Endothelial cell of umbilical vein (primary cell): Measurements from ENCODE around the gene SLC6A19. TPM values are rescaled to one million over a fixed set of nuclear protein-coding genes. Genes with fewer than 3 reads are reported as not detected.

Experiments used
- BruUV-seq: library from RNA; stranded (reverse); fragments of 400-500 nt; replicated peaks from 2 replicates; lab custom pipeline; 2021; lab: Mats Ljungman, UMichigan
- CTCF ChIA-PET: fragments of 300-600, 350-600 bp; sonication (Branson Sonifier 250); formaldehyde crosslinking; loops from one replicate; lab custom pipeline; 2021; ENCODE audit warnings: antibody characterized with exemption, inconsistent platforms; lab: Charles Lee
- POLR2A ChIA-PET: fragments of 300-600, 350-600 bp; sonication (Branson Sonifier 250); formaldehyde crosslinking; loops from one replicate; lab custom pipeline; 2021; ENCODE audit warnings: antibody characterized with exemption, inconsistent platforms; lab: Charles Lee
- DNase-seq: peaks from one replicate; pipeline ENCODE4 v3.0.0-alpha.2; 2011; ENCODE audit warnings: low read depth, low spot score
- FAIRE-seq: peaks from 2 replicates; lab custom pipeline; 2011; peaks lifted over from hg19 to GRCh38; lab: Jason Lieb, UNC
- H2AFZ ChIP-seq: 2 replicates; pipeline ENCODE4 v1.6.0; 2012; ENCODE audit warnings: low read depth, low read length, control low read depth, inconsistent platforms
- H3K27ac ChIP-seq: 2 replicates; pipeline ENCODE4 v1.5.1; 2011; ENCODE audit warnings: low read depth, mild to moderate bottlenecking, control low read depth, low read length, moderate library complexity; ENCODE audit not compliant: insufficient read depth
- H3K27me3 ChIP-seq, 2 experiments: 2 replicates each; pipeline versions ENCODE4 v1.6.0 to v1.6.1; 2011; ENCODE audit warnings: low read length in 2 of 2, mixed read lengths in 1 of 2; ENCODE audit not compliant: control insufficient read depth in 2 of 2, insufficient read depth in 2 of 2
- H3K36me3 ChIP-seq, 2 experiments: 2 replicates in 1 of 2; 3 replicates in 1 of 2; pipeline ENCODE4 v1.5.1; 2011; ENCODE audit warnings: low read length in 2 of 2, mild to moderate bottlenecking in 1 of 2, moderate library complexity in 1 of 2; ENCODE audit not compliant: control insufficient read depth in 2 of 2, insufficient read depth in 2 of 2; ENCODE audit errors: extremely low read depth in 1 of 2
- H3K4me1 ChIP-seq: 3 replicates; pipeline ENCODE4 v1.5.1; 2011; ENCODE audit warnings: mild to moderate bottlenecking, low read length; ENCODE audit not compliant: control insufficient read depth, insufficient read depth; ENCODE audit errors: extremely low read depth
- H3K4me2 ChIP-seq: 2 replicates; pipeline ENCODE4 v1.6.1; 2011; ENCODE audit warnings: low read length, control low read depth, mixed read lengths; ENCODE audit not compliant: insufficient read depth
- H3K4me3 ChIP-seq, 3 experiments: fragments of 200-600 bp in 1 of 3; sonication (generic), shearing (Covaris generic) in 1 of 3; replicated peaks in 1 of 3; 2 replicates each; pipeline ENCODE4 v1.5.1; 2011 to 2016; ENCODE audit warnings: control low read depth in 3 of 3, low read length in 3 of 3, mild to moderate bottlenecking in 2 of 3, inconsistent platforms in 1 of 3, low read depth in 1 of 3, moderate library complexity in 1 of 3; ENCODE audit not compliant: insufficient read depth in 1 of 3
- H3K79me2 ChIP-seq: 2 replicates; pipeline ENCODE4 v1.6.0; 2012; ENCODE audit warnings: low read length, inconsistent platforms; ENCODE audit not compliant: control insufficient read depth, insufficient read depth
- H3K9ac ChIP-seq: replicated peaks from 2 replicates; pipeline ENCODE3; 2011; ENCODE audit warnings: low read length, control low read depth; ENCODE audit not compliant: insufficient read depth; ENCODE audit errors: extremely low read depth
- H3K9me1 ChIP-seq: replicated peaks from 3 replicates; pipeline ENCODE4 v1.6.0; 2011; ENCODE audit warnings: mild to moderate bottlenecking, low read length; ENCODE audit not compliant: control insufficient read depth, insufficient read depth; ENCODE audit errors: extremely low read depth
- H3K9me3 ChIP-seq: replicated peaks from 2 replicates; pipeline ENCODE4 v1.5.1; 2012; ENCODE audit warnings: low read length, inconsistent platforms; ENCODE audit not compliant: control insufficient read depth, insufficient read depth
- H4K20me1 ChIP-seq: replicated peaks from 2 replicates; pipeline ENCODE3; 2011; ENCODE audit warnings: mild to moderate bottlenecking, low read length; ENCODE audit not compliant: control insufficient read depth, insufficient read depth; ENCODE audit errors: extremely low read depth
- EZH2 ChIP-seq: IDR thresholded peaks from 2 replicates; pipeline ENCODE4 v1.6.1; 2012; ENCODE audit warnings: borderline replicate concordance, low read depth, mild to moderate bottlenecking, moderate library complexity, low read length, inconsistent platforms; ENCODE audit not compliant: severe bottlenecking
- FOS ChIP-seq: IDR thresholded peaks from 2 replicates; pipeline ENCODE4 v1.6.1; 2011; ENCODE audit warnings: mild to moderate bottlenecking, low read length, moderate library complexity, borderline replicate concordance; ENCODE audit not compliant: insufficient read depth
- GATA2 ChIP-seq: IDR thresholded peaks from 2 replicates; pipeline ENCODE4 v1.7.0; 2011; ENCODE audit warnings: low read depth, mild to moderate bottlenecking, moderate library complexity, mixed read lengths, low read length; ENCODE audit not compliant: insufficient read length, insufficient read depth
- JUN ChIP-seq: IDR thresholded peaks from 2 replicates; pipeline ENCODE4 v1.6.1; 2011; ENCODE audit warnings: borderline replicate concordance, low read depth; ENCODE audit not compliant: insufficient read length, insufficient read depth
- MYC ChIP-seq: IDR thresholded peaks from one replicate; pipeline ENCODE4 v1.6.1; 2011; ENCODE audit warnings: mild to moderate bottlenecking, low read depth, low read length
- POLR2A ChIP-seq: IDR thresholded peaks from 2 replicates; pipeline ENCODE4 v1.6.1; 2012; ENCODE audit warnings: low read depth, mild to moderate bottlenecking, control low read depth, low read length
- POLR2AphosphoS5 ChIP-seq: IDR thresholded peaks from 2 replicates; pipeline ENCODE4 v1.6.1; 2012; ENCODE audit warnings: low read depth, mild to moderate bottlenecking, control low read depth, low read length, moderate library complexity; ENCODE audit not compliant: insufficient read depth
- dilution Hi-C: fragments of 300-500 bp; cut with MboI; formaldehyde crosslinking; loops from one replicate; pipeline ENCODE4 v1.15.0; 2019; ENCODE audit warnings: low sequenced_read_pairs; ENCODE audit not compliant: extremely low pct_ligation_motif_present
- intact Hi-C: fragments of 100-400 bp; cut with micrococcal nuclease; formaldehyde crosslinking; loops from one replicate; pipeline ENCODE4 v1.10.0; 2022
- polyA plus RNA-seq, 4 experiments: library from polyadenylated mRNA; depleted of rRNA in 3 of 4; stranded (reverse) in 3 of 4; unstranded in 1 of 4; fragments of >200 nt; gene quantifications; 2 replicates each; pipeline versions ENCODE4 v1.2.1 to v1.2.3, GENCODE V29; 2011 to 2012; ENCODE audit warnings: missing spikeins in 1 of 4
- total RNA-seq: library from RNA; stranded (reverse); gene quantifications from 2 replicates; pipeline ENCODE4 v1.2.3, GENCODE V29; 2021
- TF ChIP-seq, protein P1 (sequence below), 2 donors: IDR thresholded peaks; 1 replicate in 1 of 2; 2 replicates in 1 of 2; pipeline ENCODE4 v1.5.1; 2011; ENCODE audit warnings: low read length in 2 of 2, mild to moderate bottlenecking in 2 of 2, moderate library complexity in 2 of 2, control low read depth in 1 of 2, inconsistent platforms in 1 of 2, low read depth in 1 of 2; ENCODE audit not compliant: insufficient read depth in 1 of 2; ENCODE audit errors: extremely low read depth in 1 of 2
- TF ChIP-seq, protein P2 (sequence below): IDR thresholded peaks from 2 replicates; pipeline ENCODE4 v1.6.1; 2011; ENCODE audit not compliant: insufficient read depth, insufficient read length

The SLC6A19 gene
- total and polyA plus RNA-seq, 2 donors (not counting 3 experiments of a cell fraction or from before 2014, with no cell fraction given): not detected

DNA sequence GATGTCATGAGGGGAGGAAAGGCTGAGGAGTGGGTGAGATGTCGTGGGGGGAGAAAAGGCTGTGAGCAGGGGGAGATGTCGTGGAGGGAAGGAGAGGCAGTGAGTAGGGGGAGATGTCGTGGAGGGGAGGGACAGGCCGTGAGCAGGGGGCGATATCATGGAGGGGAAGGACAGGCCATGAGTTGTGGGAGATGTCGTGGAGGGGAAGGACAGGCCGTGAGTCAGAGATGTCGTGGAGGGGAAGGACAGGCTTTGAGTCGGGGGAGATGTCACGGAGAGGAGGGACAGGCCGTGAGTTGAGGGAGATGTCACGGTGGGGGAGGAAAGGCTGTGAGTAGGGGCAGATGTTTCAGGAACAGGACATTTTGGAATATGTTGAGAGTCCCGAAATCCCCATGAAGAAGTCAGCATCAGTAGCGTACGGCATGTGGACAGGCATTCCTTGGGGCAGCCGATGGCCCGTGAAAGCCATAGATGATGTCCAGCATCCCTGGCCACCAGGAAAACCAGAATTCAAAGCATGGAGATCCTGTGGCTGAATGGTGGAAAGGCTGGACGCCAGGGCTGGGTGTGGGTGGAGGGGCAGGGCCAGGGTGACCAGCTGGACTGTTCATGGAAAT lies 8.3 kb upstream of the SLC6A19 start:
- Histone ChIP-seq H2AFZ (no peak overlapping the region), H3K9me1 (no peaks in the 10 kb centered on the region), H3K27ac (no peak overlapping the region), H3K9ac (no peak overlapping the region), H3K4me3 (no peak overlapping the region), H3K4me1 (no peaks in the 10 kb centered on the region), H3K4me2 (no peak overlapping the region), H4K20me1 (no peaks in the 10 kb centered on the region), H3K27me3 (no peaks in the 10 kb centered on the region), H3K36me3 (no peaks in the 10 kb centered on the region), H3K79me2 (no peaks in the 10 kb centered on the region), H3K9me3 (no peaks in the 10 kb centered on the region)
- intact Hi-C loops (no loop called here), dilution Hi-C loops (no loop called here)
- ChIA-PET POLR2A (no interaction called here), CTCF (no interaction called here)
- TF ChIP-seq MYC (no peak), POLR2A (no peak), GATA2 (no peak), POLR2AphosphoS5 (no peak), JUN (no peak), EZH2 (no peak), FOS (no peak)
- TF ChIP-seq, protein P1, sequence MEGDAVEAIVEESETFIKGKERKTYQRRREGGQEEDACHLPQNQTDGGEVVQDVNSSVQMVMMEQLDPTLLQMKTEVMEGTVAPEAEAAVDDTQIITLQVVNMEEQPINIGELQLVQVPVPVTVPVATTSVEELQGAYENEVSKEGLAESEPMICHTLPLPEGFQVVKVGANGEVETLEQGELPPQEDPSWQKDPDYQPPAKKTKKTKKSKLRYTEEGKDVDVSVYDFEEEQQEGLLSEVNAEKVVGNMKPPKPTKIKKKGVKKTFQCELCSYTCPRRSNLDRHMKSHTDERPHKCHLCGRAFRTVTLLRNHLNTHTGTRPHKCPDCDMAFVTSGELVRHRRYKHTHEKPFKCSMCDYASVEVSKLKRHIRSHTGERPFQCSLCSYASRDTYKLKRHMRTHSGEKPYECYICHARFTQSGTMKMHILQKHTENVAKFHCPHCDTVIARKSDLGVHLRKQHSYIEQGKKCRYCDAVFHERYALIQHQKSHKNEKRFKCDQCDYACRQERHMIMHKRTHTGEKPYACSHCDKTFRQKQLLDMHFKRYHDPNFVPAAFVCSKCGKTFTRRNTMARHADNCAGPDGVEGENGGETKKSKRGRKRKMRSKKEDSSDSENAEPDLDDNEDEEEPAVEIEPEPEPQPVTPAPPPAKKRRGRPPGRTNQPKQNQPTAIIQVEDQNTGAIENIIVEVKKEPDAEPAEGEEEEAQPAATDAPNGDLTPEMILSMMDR (IDR thresholded peaks at IDR 0.05; ENCODE audit: extremely low read depth in 1 of 2, insufficient read depth in 1 of 2, low read depth in 1 of 2, low read length in 2 of 2): no peak
- TF ChIP-seq, protein P2, sequence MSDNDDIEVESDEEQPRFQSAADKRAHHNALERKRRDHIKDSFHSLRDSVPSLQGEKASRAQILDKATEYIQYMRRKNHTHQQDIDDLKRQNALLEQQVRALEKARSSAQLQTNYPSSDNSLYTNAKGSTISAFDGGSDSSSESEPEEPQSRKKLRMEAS: no peak
- DNase-seq (no peak), FAIRE-seq (no peak)
- BruUV-seq: no TSS peak
